HG03280 (cell line): ENCODE measurements around the gene ZNF521.

Experiments used
- ATAC-seq: cut with Tn5 transposase; IDR thresholded peaks from one replicate; pipeline ENCODE4 v1.9.1; 2021; ENCODE audit warnings: mild to moderate bottlenecking, moderate library complexity; ENCODE audit not compliant: unreplicated experiment

Gene ZNF521

GRCh38 chr18:25137197-25137472 is 214.8 kb downstream of the ZNF521 start:
- ATAC-seq = no peak

GRCh38 chr18:25136416-25137196 is 215.4 kb downstream of the ZNF521 start:
- ATAC-seq = no peak

- ATAC-seq = no peak
Observed at GRCh38 chr18:25134861-25135260, 217.1 kb downstream of the ZNF521 start.

GRCh38 chr18:25133879-25134278 is 218.1 kb downstream of the ZNF521 start:
- no peak for ATAC-seq

- no peak for ATAC-seq
Observed at GRCh38 chr18:25132786-25133496, 219.0 kb downstream of the ZNF521 start.

GRCh38 chr18:25126751-25127150 is 225.2 kb downstream of the ZNF521 start:
- no peak for ATAC-seq

- no peak for ATAC-seq
Observed at GRCh38 chr18:25125680-25126079, 226.3 kb downstream of the ZNF521 start.

- ATAC-seq = no peak
Observed at GRCh38 chr18:25123438-25124232, 228.3 kb downstream of the ZNF521 start.

GRCh38 chr18:25121442-25121841 is 230.5 kb downstream of the ZNF521 start:
- ATAC-seq = no peak

- ATAC-seq = no peak
Observed at GRCh38 chr18:25113566-25113965, 238.4 kb downstream of the ZNF521 start.

- no peak for ATAC-seq
Observed at GRCh38 chr18:25112821-25113434, 239.0 kb downstream of the ZNF521 start.

GRCh38 chr18:25111377-25112288 is 240.3 kb downstream of the ZNF521 start:
- no peak for ATAC-seq

GRCh38 chr18:25109484-25109883 is 242.5 kb downstream of the ZNF521 start:
- no peak for ATAC-seq

GRCh38 chr18:25103468-25104155 is 248.4 kb downstream of the ZNF521 start:
- no peak for ATAC-seq

- no peak for ATAC-seq
Observed at GRCh38 chr18:25102662-25103061, 249.3 kb downstream of the ZNF521 start.

- no peak for ATAC-seq
Observed at GRCh38 chr18:25100418-25100817, 251.5 kb downstream of the ZNF521 start.

- ATAC-seq = no peak
Observed at GRCh38 chr18:25099895-25100294, 252.1 kb downstream of the ZNF521 start.

GRCh38 chr18:25097569-25098056 is 254.4 kb downstream of the ZNF521 start:
- ATAC-seq = no peak

GRCh38 chr18:25097057-25097456 is 254.9 kb downstream of the ZNF521 start:
- ATAC-seq = no peak

GRCh38 chr18:25093141-25093540 is 258.8 kb downstream of the ZNF521 start:
- ATAC-seq = no peak
